Tibial artery (tissue), 4 donors: Measurements from ENCODE around the gene SF3A2.

Source experiments
- DNase-seq, 2 donors: peaks; one replicate each; pipeline ENCODE4 v3.0.0-alpha.2; 2019
- H3K27ac ChIP-seq, 2 donors: fragments of 200-600 bp; sonication (generic) in 1 of 2; 1 replicate in 1 of 2; 2 replicates in 1 of 2; pipeline ENCODE4 v1.5.1; 2018 to 2019; ENCODE audit warnings: mild to moderate bottlenecking in 1 of 2
- H3K27me3 ChIP-seq, 2 donors: fragments of 200-600 bp; sonication (generic) in 1 of 2; one replicate each; pipeline versions ENCODE4 v1.5.1 to v1.6.0; 2016 to 2019
- H3K36me3 ChIP-seq, 3 donors: fragments of 200-600 bp; sonication (generic) in 2 of 3; one replicate each; pipeline ENCODE4 v1.5.1; 2016 to 2019; ENCODE audit warnings: mild to moderate bottlenecking in 2 of 3
- H3K4me1 ChIP-seq, 4 donors: fragments of 200-600 bp; sonication (generic) in 2 of 4; 1 replicate in 3 of 4; 2 replicates in 1 of 4; pipeline ENCODE4 v1.5.1; 2016 to 2019
- H3K4me3 ChIP-seq, 2 donors: fragments of 200-600 bp; sonication (generic) in 1 of 2; 1 replicate in 1 of 2; 2 replicates in 1 of 2; pipeline ENCODE4 v1.5.1; 2018 to 2019; ENCODE audit warnings: mild to moderate bottlenecking in 2 of 2
- H3K9me3 ChIP-seq, 3 donors: fragments of 200-600 bp; sonication (generic) in 1 of 3; one replicate each; pipeline ENCODE4 v1.5.1; 2016 to 2019
- CTCF ChIP-seq, 2 experiments: fragments of 200-600 bp in 1 of 2; fragments of 450-650 bp in 1 of 2; IDR thresholded peaks; one replicate each; pipeline ENCODE4 v1.5.1; 2017 to 2019; ENCODE audit warnings: antibody characterized with exemption in 2 of 2, mild to moderate bottlenecking in 1 of 2, moderate library complexity in 1 of 2
- intact Hi-C: fragments of 100-400 bp; cut with DNase I; formaldehyde crosslinking; loops from one replicate; pipeline ENCODE4 v1.15.0; 2023; ENCODE audit warnings: low total_unique reads

The SF3A2 gene

DNA sequence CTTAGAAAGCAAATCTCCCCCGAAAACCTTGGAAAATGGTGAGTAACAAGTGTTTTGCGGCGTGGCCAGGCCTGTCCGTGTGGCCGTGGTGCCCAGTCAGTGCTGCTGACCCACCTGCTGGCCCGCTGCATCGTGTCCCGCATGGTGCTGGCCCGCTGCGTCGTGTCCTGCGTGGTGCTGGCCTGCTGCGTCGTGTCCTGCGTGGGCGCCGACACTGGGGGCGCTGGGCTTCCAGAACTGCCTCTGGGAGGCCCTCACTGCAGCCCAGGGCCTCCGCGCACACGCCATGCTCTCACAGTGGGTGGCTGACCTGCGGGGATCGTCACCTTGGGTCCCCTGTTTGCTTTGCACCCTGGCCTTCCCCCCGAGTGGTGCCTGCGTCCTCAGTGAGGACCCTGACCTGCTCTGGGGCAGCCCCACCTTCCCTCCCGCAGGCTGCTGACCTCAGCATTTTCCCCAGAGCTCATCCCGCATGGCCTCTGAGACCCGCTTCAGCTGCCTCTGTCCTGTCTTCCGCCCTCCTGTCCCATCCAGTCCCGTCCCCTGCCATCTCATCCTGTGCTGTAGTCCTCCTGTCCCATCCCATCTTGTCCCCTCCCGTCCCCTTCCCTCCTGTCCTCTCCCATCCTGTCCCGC, 11.1 kb upstream of the SF3A2 start:
- Histone ChIP-seq H3K27me3 (no peaks in the 10 kb centered on the region), H3K27ac (no peak overlapping the region), H3K9me3 (no peaks in the 10 kb centered on the region), H3K4me1 (no peaks in the 10 kb centered on the region), H3K4me3 (no peak overlapping the region), H3K36me3 (peaks cover 26 to 100% (median 81%) of the 10 kb centered on the region in 3 donors)
- TF ChIP-seq CTCF (IDR thresholded peaks at IDR 0.05) = no peak
- intact Hi-C loops = loop anchor here (2.0 kb wide), 1 partner anchor 25 kb away; no protein-coding TSS in a partner anchor
- no peak for DNase-seq

GRCh38 chr19:2226051-2226839, 10.4 kb upstream of the SF3A2 start:
- H3K4me1 ChIP-seq = no peaks in the 10 kb centered on the region

GRCh38 chr19:2226840-2227360, 9.7 kb upstream of the SF3A2 start:
- intact Hi-C loops = no loop called here
- Histone ChIP-seq H3K4me3 (no peak overlapping the region), H3K9me3 (no peaks in the 10 kb centered on the region), H3K4me1 (no peaks in the 10 kb centered on the region), H3K36me3 (peaks cover 24 to 100% (median 89%) of the 10 kb centered on the region in 3 donors), H3K27ac (no peak overlapping the region), H3K27me3 (no peaks in the 10 kb centered on the region)
- TF ChIP-seq CTCF (IDR thresholded peaks at IDR 0.05) = no peak
- DNase-seq = no peak

More at GRCh38 chr19:2226051-2226839, 10.4 kb upstream of the SF3A2 start:
- Histone ChIP-seq H3K27me3 (no peaks in the 10 kb centered on the region), H3K4me3 (no peak overlapping the region), H3K9me3 (no peaks in the 10 kb centered on the region), H3K36me3 (peaks cover 24 to 100% (median 84%) of the 10 kb centered on the region in 3 donors), H3K27ac (no peak overlapping the region)
- no peak for DNase-seq
- intact Hi-C loops = no loop called here
- TF ChIP-seq CTCF (IDR thresholded peaks at IDR 0.05) = no peak

DNA sequence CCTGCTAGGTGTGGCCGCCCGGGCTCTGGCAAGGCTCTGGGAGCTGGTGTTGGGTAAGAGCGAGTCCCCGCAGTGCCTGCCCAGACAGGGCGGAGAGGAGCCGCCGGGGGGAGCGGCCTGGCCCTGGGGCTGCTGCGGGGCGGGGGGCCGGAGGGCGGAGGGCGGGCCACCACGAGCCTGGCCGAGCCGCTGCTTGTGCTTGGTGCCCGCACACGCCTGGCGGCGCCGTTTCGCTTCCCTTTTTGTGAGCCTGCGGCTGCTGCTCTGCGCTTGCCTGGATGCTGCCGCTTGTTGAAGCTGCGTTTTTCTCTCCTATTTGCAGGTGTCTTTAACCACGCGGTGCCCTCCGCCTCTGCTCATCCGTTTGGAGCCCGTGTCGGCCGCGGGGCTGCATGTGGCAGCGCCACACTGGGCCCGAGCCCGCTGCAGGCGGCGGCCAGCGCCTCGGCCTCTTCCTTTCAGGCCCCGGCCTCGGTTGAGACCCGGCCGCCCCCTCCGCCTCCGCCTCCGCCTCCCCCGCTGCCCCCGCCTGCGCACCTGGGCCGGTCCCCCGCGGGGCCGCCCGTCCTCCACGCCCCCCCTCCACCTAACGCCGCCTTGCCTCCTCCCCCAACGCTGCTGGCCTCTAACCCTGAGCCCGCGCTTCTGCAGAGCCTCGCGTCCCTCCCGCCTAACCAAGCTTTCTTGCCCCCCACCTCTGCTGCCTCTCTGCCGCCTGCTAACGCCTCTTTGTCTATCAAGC, 9.0 kb upstream of the SF3A2 start:
- Histone ChIP-seq H3K4me1 (no peaks in the 10 kb centered on the region), H3K4me3 (no peak overlapping the region), H3K9me3 (no peaks in the 10 kb centered on the region), H3K27ac (no peak overlapping the region), H3K27me3 (no peaks in the 10 kb centered on the region), H3K36me3 (peaks cover 24 to 100% (median 89%) of the 10 kb centered on the region in 3 donors)
- peak in 1 of 2 donors; percentile 30 for DNase-seq
- intact Hi-C loops = no loop called here
- TF ChIP-seq CTCF (IDR thresholded peaks at IDR 0.05) = no peak

DNA sequence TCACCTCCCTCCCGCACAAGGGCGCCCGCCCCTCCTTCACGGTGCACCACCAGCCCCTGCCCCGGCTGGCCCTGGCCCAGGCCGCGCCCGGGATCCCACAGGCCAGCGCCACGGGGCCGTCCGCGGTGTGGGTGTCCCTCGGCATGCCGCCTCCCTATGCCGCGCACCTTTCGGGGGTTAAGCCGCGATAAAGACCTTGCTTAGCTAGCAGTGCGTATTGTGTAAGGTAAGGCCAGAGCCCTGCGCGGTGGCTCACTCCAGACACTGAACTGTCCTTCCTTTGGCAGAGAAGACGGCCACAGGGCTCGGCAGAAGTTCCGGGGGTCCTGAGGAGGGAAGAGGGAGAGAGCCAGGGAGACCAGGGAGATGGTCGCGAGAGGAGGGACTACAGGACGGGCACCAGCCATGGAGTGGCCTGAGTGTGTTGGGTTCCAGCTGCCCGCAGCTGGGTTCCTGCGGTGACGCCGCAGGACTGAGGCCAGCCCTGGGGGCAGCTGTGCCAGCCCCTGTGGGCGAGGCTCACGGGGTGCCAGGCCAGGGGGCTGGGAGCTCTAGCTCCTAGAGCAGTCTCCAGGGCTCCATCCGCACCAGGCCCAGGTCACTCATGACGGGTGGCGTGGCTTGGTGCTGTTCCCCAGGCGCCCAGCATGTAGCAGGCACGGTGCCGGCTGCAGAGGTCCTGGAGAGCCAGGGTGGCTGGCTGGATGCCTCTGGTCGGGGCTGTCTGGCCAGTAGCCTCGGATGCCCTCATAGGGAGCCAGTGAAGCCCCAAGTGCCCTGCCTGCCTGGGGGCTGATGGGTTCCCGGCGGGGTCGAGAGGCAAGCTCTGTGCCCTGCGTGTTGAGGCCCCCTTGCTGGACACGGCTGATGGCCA, 8.2 kb upstream of the SF3A2 start:
- Histone ChIP-seq H3K9me3 (no peaks in the 10 kb centered on the region), H3K4me1 (peaks cover 0 to 5% (median 0%) of the 10 kb centered on the region in 4 donors), H3K36me3 (peaks cover 24 to 100% (median 89%) of the 10 kb centered on the region in 3 donors), H3K27me3 (no peaks in the 10 kb centered on the region), H3K4me3 (no peak overlapping the region), H3K27ac (no peak overlapping the region)
- DNase-seq = no peak
- TF ChIP-seq CTCF (IDR thresholded peaks at IDR 0.05) = no peak
- intact Hi-C loops = no loop called here
